NCI-H460 (cell line): Measurements from ENCODE around the gene VPS13D. TPM values are rescaled to one million over a fixed set of nuclear protein-coding genes. Genes with fewer than 3 reads are reported as not detected.

Source experiments
- DNase-seq: peaks from one replicate; pipeline ENCODE4 v3.0.0-alpha.2; 2016; ENCODE audit warnings: low read depth; ENCODE audit errors: extremely low read depth
- polyA plus RNA-seq: library from polyadenylated mRNA; depleted of rRNA; stranded (reverse); fragments of >200 nt; gene quantifications from 2 replicates; pipeline ENCODE4 v1.2.3, GENCODE V29; 2014; cell fraction: nucleus; rRNA removed
- total RNA-seq: library from RNA; depleted of rRNA; stranded (reverse); fragments of >200 nt; shearing (Covaris generic); gene quantifications from 2 replicates; pipeline ENCODE4 v1.2.3, GENCODE V29; 2014; rRNA removed

Gene VPS13D
- 10.4 and 13.7 TPM in 2 replicates for total RNA-seq
- 9.9 and 11.3 TPM in 2 replicates for polyA plus RNA-seq

- DNase-seq: peak; percentile 61
Measured at GRCh38 chr1:12229835-12230548, at the start of gene VPS13D. VPS13D (plus strand) TSS chr1:12230030; CDS start chr1:12234267, 4,237 bp downstream.

GRCh38 chr1:12180315-12180714 lies 49.5 kb upstream of the VPS13D start:
- DNase-seq: no peak

GRCh38 chr1:12180903-12181302 lies 48.9 kb upstream of the VPS13D start:
- no peak for DNase-seq

- no peak for DNase-seq
Measured at GRCh38 chr1:12181568-12181967, 48.3 kb upstream of the VPS13D start.

- DNase-seq: no peak
Measured at GRCh38 chr1:12182410-12182984, 47.3 kb upstream of the VPS13D start.

- no peak for DNase-seq
Measured at GRCh38 chr1:12183095-12183794, 46.6 kb upstream of the VPS13D start.

GRCh38 chr1:12184008-12184681 lies 45.7 kb upstream of the VPS13D start:
- DNase-seq: no peak

- no peak for DNase-seq
Measured at GRCh38 chr1:12185036-12185917, 44.6 kb upstream of the VPS13D start.

- DNase-seq: no peak
Measured at GRCh38 chr1:12185918-12186678, 43.7 kb upstream of the VPS13D start.

- no peak for DNase-seq
Measured at GRCh38 chr1:12186679-12186985, 43.2 kb upstream of the VPS13D start.

- no peak for DNase-seq
Measured at GRCh38 chr1:12188115-12188514, 41.7 kb upstream of the VPS13D start.

- DNase-seq: no peak
Measured at GRCh38 chr1:12188657-12189327, 41.0 kb upstream of the VPS13D start.

GRCh38 chr1:12189328-12189682 lies 40.5 kb upstream of the VPS13D start:
- DNase-seq: no peak

GRCh38 chr1:12191242-12192032 lies 38.4 kb upstream of the VPS13D start:
- no peak for DNase-seq

GRCh38 chr1:12194666-12195216 lies 35.1 kb upstream of the VPS13D start:
- DNase-seq: no peak

GRCh38 chr1:12195416-12195815 lies 34.4 kb upstream of the VPS13D start:
- DNase-seq: no peak

- no peak for DNase-seq
Measured at GRCh38 chr1:12196641-12197482, 33.0 kb upstream of the VPS13D start.
